Left lung (tissue), 10 donors: ENCODE results near the gene DAPL1. TPM values are rescaled to one million over a fixed set of nuclear protein-coding genes. Genes with fewer than 3 reads are reported as not detected.
A peak's percentile ranks its signal among the peaks of the same experiment; 100 is the strongest.
"Not testable (repeated sequence)": the region's sequence is repeated elsewhere in the genome, so short reads cannot be mapped to it uniquely, and the experiment has no call there.

Experiments
- ATAC-seq: fragments of 200-7000 bp; cut with Tn5 transposase; one replicate; pipeline ENCODE4 v1.9.1; 2020; ENCODE audit warnings: moderate library complexity
- DNase-seq, 4 donors: peaks; one replicate each; pipeline ENCODE4 v3.0.0-alpha.2; 2013 to 2020
- H3K27ac ChIP-seq, 2 donors: fragments of 200-600 bp; sonication (generic) in 1 of 2; one replicate each; pipeline versions ENCODE4 v1.5.0 to v1.8.0; 2020 to 2021
- H3K27me3 ChIP-seq, 2 donors: fragments of 200-600 bp; sonication (generic) in 1 of 2; one replicate each; pipeline versions ENCODE4 v1.5.0 to v1.8.0; 2020 to 2021
- H3K36me3 ChIP-seq, 2 donors: fragments of 200-600 bp; sonication (generic) in 1 of 2; one replicate each; pipeline versions ENCODE4 v1.5.0 to v1.8.0; 2020 to 2021
- H3K4me1 ChIP-seq, 2 donors: fragments of 200-600 bp; one replicate each; pipeline ENCODE4 v1.8.0; 2021
- H3K4me3 ChIP-seq, 2 donors: fragments of 200-600 bp; sonication (generic) in 1 of 2; one replicate each; pipeline versions ENCODE4 v1.5.0 to v1.8.0; 2020 to 2021; ENCODE audit warnings: mild to moderate bottlenecking in 1 of 2
- H3K9me3 ChIP-seq, 2 donors: fragments of 200-600 bp; sonication (generic) in 1 of 2; one replicate each; pipeline versions ENCODE4 v1.5.0 to v1.8.0; 2020 to 2021
- intact Hi-C, 2 donors: fragments of 100-400 bp; cut with DNase I; formaldehyde crosslinking; loops; one replicate each; pipeline versions ENCODE4 v1.11.2 to v1.14.2; 2022
- polyA plus RNA-seq, 6 donors: library from polyadenylated mRNA; unstranded; fragments of 120-200 nt; gene quantifications; one replicate each; pipeline ENCODE4 v1.2.1, GENCODE V29; 2013; ENCODE audit not compliant: insufficient read length in 6 of 6
- total RNA-seq, 2 donors: library from RNA; stranded (reverse); fragmentation: NEBNext Ultra II Directional; extraction: Animal tissue kit (Norgen Biotek cat#: 25700); gene quantifications; one replicate each; pipeline ENCODE4 v1.2.1, GENCODE V29; 2021
- TF ChIP-seq, protein P1 (sequence below), 2 donors: fragments of 200-600 bp; sonication (generic) in 1 of 2; IDR thresholded peaks; one replicate each; pipeline versions ENCODE4 v1.5.0 to v1.8.0; 2021; ENCODE audit warnings: antibody characterized with exemption in 2 of 2
- donor health status: DM: no; HTN: yes; CAD: no.
- donor health status: DM: no; HTN: no; CAD: no.

DAPL1 gene
- total and polyA plus RNA-seq, 8 donors = 0.21 to 0.44 (median 0.32) TPM; not detected in 4

- Histone ChIP-seq H3K36me3 (no peaks in the 10 kb centered on the region), H3K9me3 (no peaks in the 10 kb centered on the region), H3K27ac (no peak overlapping the region), H3K4me1 (no peaks in the 10 kb centered on the region), H3K27me3 (no peaks in the 10 kb centered on the region), H3K4me3 (no peak overlapping the region)
- intact Hi-C loops = no loop called here
- ATAC-seq = no peak
- TF ChIP-seq, protein P1, sequence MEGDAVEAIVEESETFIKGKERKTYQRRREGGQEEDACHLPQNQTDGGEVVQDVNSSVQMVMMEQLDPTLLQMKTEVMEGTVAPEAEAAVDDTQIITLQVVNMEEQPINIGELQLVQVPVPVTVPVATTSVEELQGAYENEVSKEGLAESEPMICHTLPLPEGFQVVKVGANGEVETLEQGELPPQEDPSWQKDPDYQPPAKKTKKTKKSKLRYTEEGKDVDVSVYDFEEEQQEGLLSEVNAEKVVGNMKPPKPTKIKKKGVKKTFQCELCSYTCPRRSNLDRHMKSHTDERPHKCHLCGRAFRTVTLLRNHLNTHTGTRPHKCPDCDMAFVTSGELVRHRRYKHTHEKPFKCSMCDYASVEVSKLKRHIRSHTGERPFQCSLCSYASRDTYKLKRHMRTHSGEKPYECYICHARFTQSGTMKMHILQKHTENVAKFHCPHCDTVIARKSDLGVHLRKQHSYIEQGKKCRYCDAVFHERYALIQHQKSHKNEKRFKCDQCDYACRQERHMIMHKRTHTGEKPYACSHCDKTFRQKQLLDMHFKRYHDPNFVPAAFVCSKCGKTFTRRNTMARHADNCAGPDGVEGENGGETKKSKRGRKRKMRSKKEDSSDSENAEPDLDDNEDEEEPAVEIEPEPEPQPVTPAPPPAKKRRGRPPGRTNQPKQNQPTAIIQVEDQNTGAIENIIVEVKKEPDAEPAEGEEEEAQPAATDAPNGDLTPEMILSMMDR (IDR thresholded peaks at IDR 0.05) = no peak
- no peak for DNase-seq
Measured at GRCh38 chr2:158845859-158846258, 50.7 kb downstream of the DAPL1 start.

DNA sequence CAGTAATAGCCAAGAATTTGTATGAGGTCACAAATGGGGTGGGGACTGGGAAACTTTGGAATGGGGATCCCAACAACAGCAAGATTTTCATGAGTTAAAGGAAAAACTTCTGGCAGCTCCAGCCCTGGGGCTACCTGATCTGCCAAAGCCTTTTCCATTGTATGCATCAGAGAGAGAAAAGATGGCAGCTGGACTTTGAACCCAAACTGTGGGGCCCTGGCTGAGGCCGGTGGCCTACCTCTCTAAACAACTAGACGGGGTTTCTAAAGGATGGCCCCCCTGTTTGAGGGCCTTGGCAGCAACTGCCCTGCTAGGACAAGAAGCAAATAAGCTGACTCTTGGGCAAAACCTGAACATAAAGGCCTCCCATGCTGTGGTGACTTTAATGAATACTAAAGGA is 52.4 kb downstream of the DAPL1 start:
- H3K4me1 ChIP-seq, H3K27ac ChIP-seq, H3K4me3 ChIP-seq, intact Hi-C loops, DNase-seq, H3K27me3 ChIP-seq, H3K9me3 ChIP-seq, ATAC-seq, H3K36me3 ChIP-seq: not testable (repeated sequence)

DNA sequence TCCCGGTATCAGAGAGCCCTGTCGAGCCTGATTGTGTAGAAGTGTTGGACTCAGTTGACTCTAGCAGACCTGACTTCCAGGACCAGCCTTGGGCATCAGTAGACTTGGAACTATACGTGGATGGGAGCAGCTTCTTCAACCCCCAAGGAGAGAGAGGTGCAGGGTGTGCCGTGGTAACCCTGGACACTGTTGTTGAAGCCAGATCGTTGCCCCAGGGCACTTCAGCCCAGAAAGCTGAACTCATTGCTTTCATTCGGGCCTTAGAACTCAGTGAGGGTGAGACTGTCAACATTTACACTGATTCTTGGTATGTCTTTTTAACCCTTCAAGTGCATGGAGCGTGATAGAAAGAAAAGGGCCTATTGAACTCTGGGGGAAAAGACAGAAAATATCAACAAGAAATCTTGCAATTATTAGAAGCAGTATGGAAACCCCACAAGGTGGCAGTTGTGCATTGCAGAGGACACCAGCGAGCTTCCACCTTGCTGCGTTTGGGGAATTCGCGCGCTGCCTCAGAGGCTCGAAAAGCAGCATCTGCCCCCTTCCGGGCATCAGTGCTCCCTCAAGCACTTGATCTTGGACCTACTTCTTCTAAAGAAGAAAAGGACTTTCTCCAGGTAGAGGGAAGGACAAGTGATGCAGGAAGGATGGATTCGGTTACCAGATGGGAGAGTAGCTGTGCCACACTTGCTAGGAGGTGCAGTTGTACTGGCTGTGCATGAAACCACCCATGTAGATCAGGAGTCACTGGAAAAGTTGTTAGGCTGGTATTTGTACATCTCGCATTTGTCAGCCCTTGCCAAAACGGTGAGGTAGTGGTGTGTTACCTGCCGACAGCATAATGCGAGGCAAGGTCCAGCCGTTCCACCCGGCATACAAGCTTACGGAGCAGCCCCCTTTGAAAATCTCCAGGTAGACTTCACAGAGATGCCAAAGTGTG is 53.2 kb downstream of the DAPL1 start:
- DNase-seq, H3K4me1 ChIP-seq, H3K36me3 ChIP-seq, H3K4me3 ChIP-seq, H3K9me3 ChIP-seq, intact Hi-C loops, ATAC-seq, H3K27ac ChIP-seq, H3K27me3 ChIP-seq: not testable (repeated sequence)

- not testable (repeated sequence) for DNase-seq
Measured at GRCh38 chr2:158860179-158860578, 65.1 kb downstream of the DAPL1 start.

DNA sequence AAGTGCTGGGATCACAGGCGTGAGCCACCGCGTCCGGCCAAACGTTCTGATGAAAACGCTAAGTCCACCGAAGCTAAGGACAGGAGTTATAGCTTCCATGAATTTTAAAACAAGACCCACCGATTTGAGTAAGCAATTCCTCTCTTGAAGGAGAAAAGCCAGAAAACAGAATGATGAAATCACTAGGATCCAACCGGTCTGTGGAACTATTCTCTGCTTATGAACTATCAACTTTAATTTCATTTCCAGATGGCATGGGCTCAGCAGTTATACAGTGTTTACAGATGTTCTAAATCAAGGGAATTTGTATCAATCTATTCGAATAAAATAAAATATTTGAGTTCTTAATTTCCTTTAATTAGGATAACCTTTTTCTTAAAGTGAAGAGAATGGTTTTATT is 66.5 kb downstream of the DAPL1 start:
- peak in 1 of 4 donors; percentile 43 for DNase-seq
- intact Hi-C loops, H3K36me3 ChIP-seq, H3K27me3 ChIP-seq, H3K4me1 ChIP-seq, H3K9me3 ChIP-seq, ATAC-seq, H3K27ac ChIP-seq, H3K4me3 ChIP-seq: not testable (repeated sequence)

More at GRCh38 chr2:158860179-158860578, 65.1 kb downstream of the DAPL1 start:
- H3K9me3 ChIP-seq, H3K4me1 ChIP-seq, H3K36me3 ChIP-seq, H3K4me3 ChIP-seq, H3K27me3 ChIP-seq, H3K27ac ChIP-seq, intact Hi-C loops, ATAC-seq: not testable (repeated sequence)

DNA sequence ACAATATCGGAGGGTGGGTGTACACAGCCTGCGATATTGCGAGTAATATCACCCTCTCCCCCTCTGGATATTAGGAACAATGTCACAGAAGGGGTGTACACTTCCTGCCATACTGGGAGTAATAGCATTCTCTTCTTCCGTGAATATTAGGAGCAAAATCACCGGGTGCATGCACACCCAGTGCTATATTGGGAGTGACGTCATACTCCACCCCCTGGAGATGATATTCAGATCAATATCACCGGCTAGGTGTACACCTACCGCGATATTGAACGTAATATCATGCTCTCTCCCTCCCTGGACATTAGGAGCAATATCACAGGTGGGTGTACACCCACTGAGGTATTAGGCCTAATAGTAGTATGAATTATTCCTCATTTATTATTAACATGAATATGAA is 70.4 kb downstream of the DAPL1 start:
- H3K27ac ChIP-seq, ATAC-seq, H3K9me3 ChIP-seq, H3K27me3 ChIP-seq, H3K4me3 ChIP-seq, H3K4me1 ChIP-seq, H3K36me3 ChIP-seq, intact Hi-C loops, DNase-seq: not testable (repeated sequence)

Other genes starting within 250 kb of the DAPL1 start
- gene TANC1, start 173.3 kb downstream of the DAPL1 start, total RNA-seq = 10 to 100 TPM; 40.1 to 53.5 TPM
- gene TANC1, start 173.3 kb downstream of the DAPL1 start, polyA plus RNA-seq = 10 to 100 TPM; 52.2 to 76.6 (median 56.8) TPM